Limb (tissue), 2 donors: Measurements from ENCODE around the gene FCGR1A.
"Not testable (repeated sequence)": the region's sequence is repeated elsewhere in the genome, so short reads cannot be mapped to it uniquely, and the experiment has no call there.

Source experiments
- DNase-seq, 2 donors: peaks; one replicate each; pipeline ENCODE4 v3.0.0-alpha.2; 2016; ENCODE audit errors: extremely low spot score in 2 of 2

The FCGR1A gene

GRCh38 chr1:149832316-149833126 is 50.0 kb downstream of the FCGR1A start:
- not testable (repeated sequence) for DNase-seq

- not testable (repeated sequence) for DNase-seq
Observed at GRCh38 chr1:149833144-149833543, 50.6 kb downstream of the FCGR1A start.

GRCh38 chr1:149841149-149841548 is 58.7 kb downstream of the FCGR1A start:
- not testable (repeated sequence) for DNase-seq
